GM18868 (cell line): Measurements from ENCODE around the gene TUFT1.
"Not testable (repeated sequence)": the region's sequence is repeated elsewhere in the genome, so short reads cannot be mapped to it uniquely, and the experiment has no call there.

ENCODE experiments used
- ATAC-seq: cut with Tn5 transposase; IDR thresholded peaks from one replicate; pipeline ENCODE4 v1.9.1; 2021; ENCODE audit warnings: mild to moderate bottlenecking, moderate library complexity; ENCODE audit not compliant: unreplicated experiment

The TUFT1 gene

GRCh38 chr1:151512326-151512725, 27.8 kb upstream of the TUFT1 start:
- ATAC-seq = no peak

GRCh38 chr1:151512801-151513625, 27.1 kb upstream of the TUFT1 start:
- no peak for ATAC-seq

DNA sequence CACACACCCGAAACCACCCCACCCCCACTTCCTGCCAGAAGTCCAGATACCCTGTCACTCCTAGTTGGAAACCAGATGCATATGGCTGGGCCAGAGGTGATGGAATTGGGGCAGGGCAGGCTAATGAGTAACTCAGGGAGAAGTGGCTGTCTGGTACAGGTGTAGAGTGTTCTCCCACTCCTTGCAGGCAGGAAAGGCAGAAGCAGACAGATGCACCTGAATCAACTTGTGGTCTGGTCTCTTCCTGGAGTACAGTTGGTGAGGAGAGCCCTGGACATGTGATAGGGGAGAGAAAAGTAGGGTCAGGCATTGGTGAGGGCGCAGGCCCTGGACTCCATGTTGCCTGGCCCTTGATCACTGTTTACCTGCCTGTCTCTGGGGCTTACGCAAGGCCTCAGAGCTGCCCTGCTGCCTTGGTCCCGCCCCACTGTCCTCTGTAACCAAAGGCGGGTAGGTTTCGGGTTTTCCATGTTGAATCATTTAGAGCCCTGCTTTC, 26.4 kb upstream of the TUFT1 start:
- no peak for ATAC-seq

DNA sequence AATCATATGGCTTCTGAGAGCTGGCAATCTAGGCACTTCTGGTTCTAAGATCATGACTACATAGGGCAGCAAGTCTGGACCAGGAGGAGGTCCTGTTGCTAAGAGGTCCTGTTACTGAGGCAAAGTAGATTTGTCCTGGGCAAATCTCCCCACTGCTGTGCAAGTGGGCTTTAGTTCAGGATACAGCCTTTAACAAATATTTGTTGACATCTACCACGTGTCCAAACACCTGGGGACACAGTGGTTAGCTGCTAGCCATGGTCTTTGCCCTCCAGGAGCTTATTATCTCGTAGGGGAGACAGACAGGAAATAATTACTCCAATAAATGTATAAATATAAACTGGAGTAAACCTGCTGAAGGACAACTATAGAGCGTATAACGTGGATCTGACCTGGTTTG, 25.7 kb upstream of the TUFT1 start:
- ATAC-seq = no peak

GRCh38 chr1:151515265-151515664, 24.8 kb upstream of the TUFT1 start:
- no peak for ATAC-seq

- ATAC-seq = no peak
Measured at GRCh38 chr1:151516031-151516511, 24.0 kb upstream of the TUFT1 start.

- no peak for ATAC-seq
Measured at GRCh38 chr1:151518431-151518830, 21.7 kb upstream of the TUFT1 start.

- no peak for ATAC-seq
Measured at GRCh38 chr1:151518936-151519335, 21.2 kb upstream of the TUFT1 start.

- no peak for ATAC-seq
Measured at GRCh38 chr1:151519667-151520066, 20.4 kb upstream of the TUFT1 start.

- no peak for ATAC-seq
Measured at GRCh38 chr1:151520359-151520758, 19.8 kb upstream of the TUFT1 start.

- ATAC-seq = not testable (repeated sequence)
Measured at GRCh38 chr1:151522427-151522826, 17.7 kb upstream of the TUFT1 start.

GRCh38 chr1:151523326-151523725, 16.8 kb upstream of the TUFT1 start:
- no peak for ATAC-seq

GRCh38 chr1:151524736-151525135, 15.4 kb upstream of the TUFT1 start:
- no peak for ATAC-seq

- ATAC-seq = no peak
Measured at GRCh38 chr1:151526735-151527525, 13.2 kb upstream of the TUFT1 start.

DNA sequence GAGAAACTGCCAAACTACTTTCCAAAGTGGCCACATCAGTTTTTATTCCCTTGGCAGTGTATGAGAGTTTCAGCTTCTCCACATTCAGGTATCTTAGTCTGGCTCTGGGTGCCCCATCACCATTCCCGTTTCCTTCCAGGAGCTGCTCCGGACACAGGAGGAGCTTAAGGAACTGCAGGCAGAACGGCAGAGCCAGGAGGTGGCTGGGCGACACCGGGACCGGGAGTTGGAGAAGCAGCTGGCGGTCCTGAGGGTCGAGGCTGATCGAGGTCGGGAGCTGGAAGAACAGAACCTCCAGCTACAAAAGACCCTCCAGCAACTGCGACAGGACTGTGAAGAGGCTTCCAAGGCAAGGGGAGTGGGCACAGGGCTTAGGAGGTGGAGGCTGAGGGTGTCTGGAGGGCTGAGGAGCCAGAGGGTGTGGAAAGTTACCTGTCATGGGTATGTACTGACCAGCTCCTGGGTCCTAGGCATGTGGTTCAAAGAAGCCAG, 10.9 kb upstream of the TUFT1 start:
- no peak for ATAC-seq

GRCh38 chr1:151529781-151530180, 10.3 kb upstream of the TUFT1 start:
- no peak for ATAC-seq

GRCh38 chr1:151530461-151530860, 9.6 kb upstream of the TUFT1 start:
- no peak for ATAC-seq

- ATAC-seq = no peak
Measured at GRCh38 chr1:151533870-151534269, 6.2 kb upstream of the TUFT1 start.

DNA sequence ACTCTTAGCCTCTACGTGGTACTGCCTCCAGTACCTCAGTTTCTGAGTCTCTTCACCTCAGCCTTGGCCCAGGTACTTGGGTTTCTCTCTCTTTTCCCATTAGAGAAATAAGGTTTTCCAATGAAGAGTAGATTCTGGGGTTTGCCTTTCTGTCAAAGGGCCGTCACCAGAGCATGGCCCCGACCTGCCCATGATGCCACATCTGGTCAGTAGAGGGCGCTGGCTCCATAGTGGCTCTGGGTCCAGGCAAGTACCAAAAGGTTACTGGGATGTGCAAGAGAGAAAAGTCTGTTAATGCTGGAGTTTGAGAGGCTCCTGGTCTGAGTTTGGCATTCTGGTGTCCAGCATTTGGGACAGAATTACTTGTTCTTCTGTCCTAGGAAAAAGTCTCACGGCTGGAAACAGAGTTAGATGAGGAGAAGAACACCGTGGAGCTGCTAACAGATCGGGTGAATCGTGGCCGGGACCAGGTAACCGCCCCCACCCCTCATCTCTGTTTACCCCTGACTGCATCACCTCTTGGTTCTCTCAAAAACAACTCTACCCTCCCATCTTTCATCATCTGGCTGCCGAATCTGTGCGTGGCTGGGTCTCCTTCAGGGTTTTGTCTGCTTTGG, 5.3 kb upstream of the TUFT1 start:
- ATAC-seq = no peak

- ATAC-seq = no peak
Measured at GRCh38 chr1:151535326-151536271, 4.5 kb upstream of the TUFT1 start.
